Left ventricle myocardium inferior (tissue), 1 donor: ENCODE results near the gene PDHA1. TPM values are rescaled to one million over a fixed set of nuclear protein-coding genes. Genes with fewer than 3 reads are reported as not detected.
A peak's percentile ranks its signal among the peaks of the same experiment; 100 is the strongest.

Experiments used
- DNase-seq: peaks from one replicate; pipeline ENCODE4 v3.0.0-alpha.2; 2020
- H3K27ac ChIP-seq: fragments of 200-600 bp; replicated peaks from 2 replicates; pipeline ENCODE4 v1.8.0; 2021
- H3K27me3 ChIP-seq: fragments of 200-600 bp; 2 replicates; pipeline ENCODE4 v1.8.0; 2021; ENCODE audit warnings: low read depth
- H3K36me3 ChIP-seq: fragments of 200-600 bp; 2 replicates; pipeline ENCODE4 v1.8.0; 2021
- H3K4me1 ChIP-seq: fragments of 200-600 bp; 2 replicates; pipeline ENCODE4 v1.8.0; 2021
- H3K4me3 ChIP-seq: fragments of 200-600 bp; 2 replicates; pipeline ENCODE4 v1.8.0; 2021; ENCODE audit warnings: mild to moderate bottlenecking, moderate library complexity
- H3K9me3 ChIP-seq: fragments of 200-600 bp; replicated peaks from 2 replicates; pipeline ENCODE4 v1.8.0; 2021
- CTCF ChIP-seq: fragments of 200-600 bp; IDR thresholded peaks from 2 replicates; pipeline ENCODE4 v1.8.0; 2021; ENCODE audit warnings: antibody characterized with exemption, mild to moderate bottlenecking, borderline replicate concordance
- intact Hi-C: fragments of 100-400 bp; cut with micrococcal nuclease; formaldehyde crosslinking; loops from one replicate; pipeline ENCODE4 v1.11.0; 2022
- long read RNA-seq: library from polyadenylated mRNA; unstranded; transcript quantifications from one replicate; pipeline ENCODE4 v2.0.0, GENCODE V29; 2021
- total RNA-seq: library from RNA; stranded (reverse); fragmentation: NEBNext Ultra II Directional; extraction: Animal tissue kit (Norgen Biotek cat#: 25700); gene quantifications from one replicate; pipeline ENCODE4 v1.2.1, GENCODE V29; 2021
- donor health status: DM: no; HTN: yes; CAD: no; lungs with severe emphysema.

PDHA1 gene
- total RNA-seq, result 1,069 TPM
- long read RNA-seq, transcript PDHA1-206 (11 exons, 3,310 nt), result major isoform, 1,008 of 1,319 reads
- long read RNA-seq, transcript PDHA1-204 (12 exons, 3,484 nt), result minor isoform, 46 of 1,319 reads
- long read RNA-seq, transcript PDHA1-213 (11 exons, 3,391 nt), result minor isoform, 10 of 1,319 reads
- long read RNA-seq, partial matches to known transcripts, result 210 of 1,319 reads
- long read RNA-seq, other reads (novel, unspliced or antisense), result 37 of 1,319 reads

GRCh38 chrX:19343535-19344408 is at the start of gene PDHA1:
PDHA1 (plus strand) TSS chrX:19343927; CDS start chrX:19344038, 111 bp downstream.
- Histone ChIP-seq H3K27ac (peak within 1 kb of the TSS; percentile 92), H3K36me3 (no peaks in the 10 kb centered on the region), H3K4me1 (peaks cover 50% of the 10 kb centered on the region), H3K27me3 (no peaks in the 10 kb centered on the region), H3K9me3 (no peaks in the 10 kb centered on the region), H3K4me3 (peak within 1 kb of the TSS; percentile 84)
- TF ChIP-seq CTCF, result no peak
- intact Hi-C loops, result no loop called here
- DNase-seq, result peak; percentile 93

- Histone ChIP-seq H3K4me1 (no peaks in the 10 kb centered on the region), H3K27me3 (no peaks in the 10 kb centered on the region), H3K27ac (no peak overlapping the region), H3K4me3 (no peak overlapping the region), H3K9me3 (no peaks in the 10 kb centered on the region), H3K36me3 (no peaks in the 10 kb centered on the region)
- no peak for DNase-seq
- intact Hi-C loops, result no loop called here
- no peak for TF ChIP-seq CTCF
These were observed 40.4 kb upstream of the PDHA1 start for GRCh38 chrX:19303256-19303880.

- no peaks in the 10 kb centered on the region for H3K4me1 ChIP-seq
- no peaks in the 10 kb centered on the region for H3K9me3 ChIP-seq
- no peak overlapping the region for H3K4me3 ChIP-seq
- TF ChIP-seq CTCF, result no peak
- H3K36me3 ChIP-seq, result no peaks in the 10 kb centered on the region
- H3K27ac ChIP-seq, result no peak overlapping the region
- no peaks in the 10 kb centered on the region for H3K27me3 ChIP-seq
- intact Hi-C loops, result no loop called here
- DNase-seq, result no peak
These were observed 17.2 kb upstream of the PDHA1 start for GRCh38 chrX:19326567-19326966.

GRCh38 chrX:19331831-19332230 is 11.9 kb upstream of the PDHA1 start:
- TF ChIP-seq CTCF, result no peak
- Histone ChIP-seq H3K27me3 (no peaks in the 10 kb centered on the region), H3K4me3 (no peak overlapping the region), H3K36me3 (no peaks in the 10 kb centered on the region), H3K4me1 (peaks cover 7% of the 10 kb centered on the region), H3K27ac (no peak overlapping the region), H3K9me3 (peaks cover 17% of the 10 kb centered on the region)
- intact Hi-C loops, result loop anchor here (5.0 kb wide), 1 partner anchor 940 kb away; no protein-coding TSS in a partner anchor
- DNase-seq, result no peak

- Histone ChIP-seq H3K9me3 (peaks cover 17% of the 10 kb centered on the region), H3K27ac (no peak overlapping the region), H3K27me3 (no peaks in the 10 kb centered on the region), H3K36me3 (no peaks in the 10 kb centered on the region), H3K4me1 (peaks cover 7% of the 10 kb centered on the region), H3K4me3 (no peak overlapping the region)
- intact Hi-C loops, result loop anchor here (5.0 kb wide), 1 partner anchor 941 kb away; no protein-coding TSS in a partner anchor
- no peak for TF ChIP-seq CTCF
- peak; percentile 52 for DNase-seq
These were observed 10.7 kb upstream of the PDHA1 start for GRCh38 chrX:19332983-19333382.
